ENCODE measurements around the gene PPP1R16B.

Gene PPP1R16B

DNA sequence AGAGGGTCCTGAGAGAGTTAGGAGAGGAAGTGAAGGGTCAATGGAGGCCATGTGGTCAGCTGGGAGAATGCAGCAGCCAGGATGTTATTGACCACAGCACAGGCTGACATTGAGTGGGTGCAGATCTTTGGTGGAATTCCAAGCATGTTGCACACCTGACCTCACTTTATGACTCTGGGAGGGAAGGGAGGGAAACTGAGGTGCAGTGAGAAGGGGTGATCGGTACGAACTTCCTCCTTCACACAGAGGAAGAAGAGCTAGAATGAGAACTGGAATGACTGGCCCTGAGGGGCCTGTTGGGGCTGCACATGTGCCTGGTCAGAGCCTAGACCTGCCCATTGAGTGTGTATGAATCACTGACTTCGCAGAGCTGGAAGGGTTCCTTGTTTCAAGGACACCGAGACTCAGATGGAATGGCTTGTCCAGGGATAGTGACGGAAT is 130.5 kb downstream of the PPP1R16B start:
- Mint-ChIP-seq H3K4me3 (no peak overlapping the region), H3K27ac (no peak overlapping the region), H3K27me3 (no peaks in the 10 kb centered on the region), H3K9me3 (no peaks in the 10 kb centered on the region), H3K36me3 (ENCODE audit: low read depth) (peaks cover 19% of the 10 kb centered on the region), H3K4me1 (ENCODE audit: low read depth) (peaks cover 2% of the 10 kb centered on the region)
- DNase-seq = no peak

DNA sequence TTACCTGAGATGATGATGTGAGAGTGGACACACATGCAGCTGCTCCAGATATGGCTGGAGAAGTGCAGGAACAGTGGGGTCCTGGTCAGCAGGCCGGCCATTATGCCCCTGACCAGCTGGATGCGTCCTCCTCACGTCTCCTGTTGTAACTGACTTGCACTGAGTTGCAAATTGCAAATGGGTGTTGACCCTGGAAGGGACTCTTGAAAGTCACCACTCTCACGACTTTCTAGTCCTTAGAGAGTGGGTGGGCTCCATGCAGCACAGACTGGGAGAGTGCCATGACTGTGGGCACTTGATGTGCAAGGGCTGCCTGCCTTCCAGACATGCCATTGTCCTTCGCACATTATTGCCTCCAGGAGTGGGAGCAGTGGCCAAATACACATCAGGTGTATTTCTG is 131.5 kb downstream of the PPP1R16B start:
- H3K9me3 Mint-ChIP-seq = no peaks in the 10 kb centered on the region
- no peak overlapping the region for H3K27ac Mint-ChIP-seq
- no peaks in the 10 kb centered on the region for H3K27me3 Mint-ChIP-seq
- peaks cover 2% of the 10 kb centered on the region for H3K4me1 Mint-ChIP-seq (ENCODE audit: low read depth)
- H3K4me3 Mint-ChIP-seq = no peak overlapping the region
- no peak for DNase-seq
- peaks cover 26% of the 10 kb centered on the region for H3K36me3 Mint-ChIP-seq (ENCODE audit: low read depth)

DNA sequence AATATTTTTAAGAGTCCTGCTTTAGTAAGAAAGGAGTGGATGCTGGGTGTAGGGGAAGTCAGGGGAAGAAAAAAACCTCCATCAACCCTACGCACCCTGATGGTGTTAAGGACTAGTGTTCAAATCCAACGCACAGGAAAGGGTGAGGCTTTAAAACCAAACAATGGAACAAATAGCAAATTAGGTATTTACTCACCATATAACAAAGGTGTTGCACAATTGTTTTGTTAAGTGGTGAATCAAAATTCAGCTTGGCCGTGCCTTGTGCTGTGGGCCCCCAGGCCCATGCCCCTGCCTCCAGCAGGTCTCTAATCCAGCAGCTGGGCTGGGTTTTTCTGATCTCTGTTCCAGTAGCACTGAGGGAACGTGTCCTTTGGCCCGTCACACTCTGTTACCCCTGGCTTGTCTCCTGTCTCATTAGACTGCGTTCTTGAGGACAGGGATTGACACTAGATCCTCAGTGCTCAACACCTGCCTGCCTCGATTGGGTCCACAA is 132.5 kb downstream of the PPP1R16B start:
- peaks cover 37% of the 10 kb centered on the region for H3K36me3 Mint-ChIP-seq (ENCODE audit: low read depth)

DNA sequence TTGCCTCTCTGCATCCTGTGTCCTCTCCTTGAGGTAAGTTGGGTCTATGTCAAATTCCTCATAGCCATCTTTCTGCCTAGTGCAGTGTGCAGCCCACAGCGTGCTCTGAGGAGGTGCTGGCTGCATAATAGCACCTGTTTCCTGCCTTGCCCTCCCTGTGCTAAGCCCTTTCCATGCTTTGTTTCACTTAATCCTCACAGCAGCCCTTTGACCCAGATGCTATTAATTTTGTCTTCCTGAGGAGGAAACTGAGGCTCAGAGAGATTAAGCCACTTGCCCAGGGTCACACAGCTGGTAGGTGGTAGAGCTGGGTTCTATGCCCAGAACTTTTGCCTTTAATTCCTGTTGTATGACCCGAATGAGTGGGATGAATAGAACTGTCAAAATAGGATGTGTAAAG is 134.2 kb downstream of the PPP1R16B start:
- peaks cover 47% of the 10 kb centered on the region for H3K36me3 Mint-ChIP-seq (ENCODE audit: low read depth)
- peaks cover 2% of the 10 kb centered on the region for H3K4me1 Mint-ChIP-seq (ENCODE audit: low read depth)
- H3K27me3 Mint-ChIP-seq = no peaks in the 10 kb centered on the region
- H3K9me3 Mint-ChIP-seq = no peaks in the 10 kb centered on the region
- DNase-seq = no peak
- H3K4me3 Mint-ChIP-seq = no peak overlapping the region
- H3K27ac Mint-ChIP-seq = no peak overlapping the region

More for the DNA sequence above, 132.5 kb downstream of the PPP1R16B start:
- no peak for DNase-seq
- H3K4me3 Mint-ChIP-seq = no peak overlapping the region
- no peak overlapping the region for H3K27ac Mint-ChIP-seq
- H3K9me3 Mint-ChIP-seq = no peaks in the 10 kb centered on the region
- no peaks in the 10 kb centered on the region for H3K27me3 Mint-ChIP-seq
- H3K4me1 Mint-ChIP-seq (ENCODE audit: low read depth) = peaks cover 2% of the 10 kb centered on the region

DNA sequence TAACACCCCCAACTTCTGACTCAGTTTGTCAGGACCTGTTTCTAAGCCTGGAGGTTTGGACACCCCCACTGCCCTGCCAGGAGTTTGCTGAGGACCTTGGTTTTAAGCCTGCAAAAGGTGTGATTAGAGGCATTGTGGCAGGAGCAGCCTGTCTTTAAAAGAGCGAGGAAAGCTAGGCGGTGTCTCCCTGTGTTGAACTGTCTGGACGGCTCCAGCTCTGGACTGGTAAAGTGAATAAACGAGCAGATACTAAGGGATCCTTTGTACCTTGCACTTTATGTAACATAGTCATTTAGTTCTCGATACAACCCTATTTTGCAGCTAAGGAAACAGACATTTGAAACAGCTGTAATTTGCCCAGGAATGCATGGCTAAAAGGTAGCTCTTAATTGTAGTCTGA is 135.1 kb downstream of the PPP1R16B start:
- no peak overlapping the region for H3K27ac Mint-ChIP-seq
- no peak for DNase-seq

DNA sequence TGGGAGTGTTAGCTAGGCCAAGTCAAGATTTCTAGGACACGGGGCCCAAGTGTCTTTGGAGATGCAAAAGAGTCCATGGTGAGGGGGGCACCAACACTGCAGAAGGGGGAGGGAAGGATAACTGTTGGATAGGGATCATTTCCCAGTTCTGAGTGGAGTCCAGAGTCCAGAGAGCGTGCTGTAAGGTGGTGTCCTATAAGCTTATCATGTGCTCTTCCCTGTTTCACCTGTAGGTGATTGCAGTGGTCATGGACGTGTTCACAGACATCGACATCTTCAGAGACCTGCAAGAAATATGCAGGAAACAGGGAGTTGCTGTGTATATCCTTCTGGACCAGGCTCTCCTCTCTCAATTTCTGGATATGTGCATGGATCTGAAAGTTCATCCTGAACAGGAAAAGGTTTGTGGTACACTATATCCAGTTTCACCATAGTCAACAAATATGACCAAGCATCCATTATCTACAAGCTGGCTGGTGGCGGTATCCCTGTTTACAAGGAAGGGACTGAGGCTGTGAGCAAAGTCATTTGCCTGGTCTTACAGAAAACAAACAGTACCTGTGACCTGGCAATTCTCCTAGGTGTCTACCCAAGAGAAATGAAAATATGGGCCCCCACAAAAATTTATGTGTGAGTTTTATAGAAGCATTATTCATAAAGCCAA is 136.4 kb downstream of the PPP1R16B start:
- Mint-ChIP-seq H3K4me3 (no peak overlapping the region), H3K27ac (no peak overlapping the region), H3K27me3 (no peaks in the 10 kb centered on the region), H3K9me3 (no peaks in the 10 kb centered on the region), H3K36me3 (ENCODE audit: low read depth) (peaks cover 58% of the 10 kb centered on the region), H3K4me1 (ENCODE audit: low read depth) (peaks cover 2% of the 10 kb centered on the region)
- no peak for DNase-seq

More for the DNA sequence above, 135.1 kb downstream of the PPP1R16B start:
- no peaks in the 10 kb centered on the region for H3K27me3 Mint-ChIP-seq
- H3K4me1 Mint-ChIP-seq (ENCODE audit: low read depth) = peaks cover 2% of the 10 kb centered on the region
- no peak overlapping the region for H3K4me3 Mint-ChIP-seq
- peaks cover 50% of the 10 kb centered on the region for H3K36me3 Mint-ChIP-seq (ENCODE audit: low read depth)
- no peaks in the 10 kb centered on the region for H3K9me3 Mint-ChIP-seq

DNA sequence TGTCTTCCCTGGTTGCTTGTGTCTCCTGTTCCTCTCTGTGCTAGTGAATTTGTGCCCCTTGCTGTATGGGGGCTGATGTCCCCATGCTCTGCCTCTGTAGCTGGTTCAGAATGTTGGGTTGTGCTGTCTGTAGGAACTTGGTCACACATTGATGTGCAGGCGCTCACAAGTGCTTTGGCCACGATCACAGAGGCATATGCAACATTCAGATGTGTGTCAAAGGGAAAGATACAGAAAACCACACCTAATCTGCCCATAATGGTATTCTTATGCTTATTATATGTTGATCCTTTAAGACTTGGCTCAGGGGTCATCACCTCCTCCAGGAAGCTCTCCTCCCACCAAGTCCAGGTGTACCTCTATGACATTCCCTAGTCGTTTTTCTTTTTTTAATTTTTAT is 139.5 kb downstream of the PPP1R16B start:
- Mint-ChIP-seq H3K27me3 (no peaks in the 10 kb centered on the region), H3K36me3 (ENCODE audit: low read depth) (peaks cover 68% of the 10 kb centered on the region), H3K9me3 (no peaks in the 10 kb centered on the region), H3K4me3 (no peak overlapping the region), H3K4me1 (ENCODE audit: low read depth) (no peaks in the 10 kb centered on the region), H3K27ac (no peak overlapping the region)
- no peak for DNase-seq

DNA sequence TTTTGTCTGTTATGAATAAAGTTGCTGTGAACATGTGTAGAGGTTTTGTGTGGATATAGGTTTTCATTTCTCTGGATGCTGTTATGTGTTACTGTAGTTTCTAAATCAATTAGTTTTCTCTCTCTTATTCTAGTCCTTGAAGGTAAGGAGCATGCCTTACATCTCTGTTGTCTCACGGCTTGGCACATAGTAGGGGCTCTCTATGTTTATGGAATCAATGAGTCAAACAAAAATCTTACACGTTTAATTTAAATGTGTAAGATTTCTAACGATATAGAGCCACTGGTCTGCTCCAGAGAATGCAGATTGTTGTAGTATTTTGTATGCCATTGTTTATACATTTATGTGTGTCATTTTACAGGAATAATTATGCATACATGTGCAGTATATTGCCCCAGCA is 141.3 kb downstream of the PPP1R16B start:
- no peak overlapping the region for H3K27ac Mint-ChIP-seq
- no peaks in the 10 kb centered on the region for H3K9me3 Mint-ChIP-seq
- no peak overlapping the region for H3K4me3 Mint-ChIP-seq
- peaks cover 73% of the 10 kb centered on the region for H3K36me3 Mint-ChIP-seq (ENCODE audit: low read depth)
- no peak for DNase-seq
- H3K4me1 Mint-ChIP-seq (ENCODE audit: low read depth) = no peaks in the 10 kb centered on the region
- H3K27me3 Mint-ChIP-seq = no peaks in the 10 kb centered on the region

DNA sequence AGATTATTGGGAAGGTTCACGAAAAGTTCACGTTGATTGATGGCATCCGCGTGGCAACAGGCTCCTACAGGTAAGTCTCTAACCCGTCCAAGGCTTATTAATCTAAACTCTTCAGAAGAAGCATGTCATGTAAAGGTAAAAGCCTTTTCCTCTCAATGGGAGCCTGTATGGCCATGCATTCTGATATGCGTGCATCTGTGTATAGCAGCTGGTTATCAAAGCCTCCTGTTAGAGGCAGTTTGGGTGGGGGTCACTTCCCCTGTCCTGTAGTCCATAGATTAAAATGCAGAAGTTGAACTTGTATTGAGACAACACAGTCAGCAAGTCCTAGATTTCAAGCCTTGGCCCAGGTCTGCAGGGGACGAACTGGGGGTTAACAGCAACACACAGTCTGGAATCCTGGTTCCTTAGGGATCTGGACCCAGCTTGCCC is 142.4 kb downstream of the PPP1R16B start:
- H3K36me3 Mint-ChIP-seq (ENCODE audit: low read depth) = peaks cover 70% of the 10 kb centered on the region
- H3K27me3 Mint-ChIP-seq = no peaks in the 10 kb centered on the region
- H3K4me1 Mint-ChIP-seq (ENCODE audit: low read depth) = no peaks in the 10 kb centered on the region
- no peak overlapping the region for H3K27ac Mint-ChIP-seq
- no peak for DNase-seq
- H3K4me3 Mint-ChIP-seq = no peak overlapping the region
- no peaks in the 10 kb centered on the region for H3K9me3 Mint-ChIP-seq

DNA sequence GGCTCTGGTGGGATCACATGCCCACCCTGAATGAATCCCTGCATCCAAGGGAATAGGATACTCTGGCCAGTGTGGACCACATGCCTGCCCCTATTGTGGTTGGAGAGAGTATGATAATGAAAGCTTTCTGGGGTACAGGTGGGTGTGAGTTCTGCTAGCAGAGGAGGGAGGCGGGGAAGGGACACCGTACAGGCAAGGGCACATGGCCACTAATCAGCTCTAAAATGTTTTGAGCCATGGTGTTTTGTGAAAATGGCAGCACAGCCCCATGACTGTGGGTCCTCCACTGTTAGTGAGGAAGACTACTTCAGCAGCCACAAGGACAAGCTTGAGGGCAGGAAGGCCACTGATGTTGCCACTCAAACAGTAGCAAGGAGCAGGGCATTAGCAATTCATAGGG is 144.8 kb downstream of the PPP1R16B start:
- Mint-ChIP-seq H3K27ac (no peak overlapping the region), H3K4me1 (ENCODE audit: low read depth) (no peaks in the 10 kb centered on the region), H3K4me3 (no peak overlapping the region), H3K36me3 (ENCODE audit: low read depth) (peaks cover 55% of the 10 kb centered on the region), H3K9me3 (no peaks in the 10 kb centered on the region), H3K27me3 (no peaks in the 10 kb centered on the region)
- DNase-seq = no peak

DNA sequence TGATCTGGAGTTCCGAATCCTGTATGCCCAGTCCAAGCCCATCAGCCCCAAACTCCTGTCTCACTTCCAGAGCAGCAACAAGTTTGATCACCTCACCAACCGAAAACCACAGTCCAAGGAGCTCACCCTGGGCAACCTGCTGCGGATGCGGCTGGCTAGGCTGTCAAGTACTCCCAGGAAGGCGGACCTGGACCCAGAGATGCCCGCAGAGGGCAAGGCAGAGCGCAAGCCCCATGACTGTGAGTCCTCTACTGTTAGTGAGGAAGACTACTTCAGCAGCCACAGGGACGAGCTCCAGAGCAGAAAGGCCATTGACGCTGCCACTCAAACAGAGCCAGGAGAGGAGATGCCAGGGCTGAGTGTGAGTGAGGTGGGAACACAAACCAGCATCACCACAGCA is 146.1 kb downstream of the PPP1R16B start:
- no peak for DNase-seq
- H3K36me3 Mint-ChIP-seq (ENCODE audit: low read depth) = peaks cover 50% of the 10 kb centered on the region
- H3K27ac Mint-ChIP-seq = peak overlapping the region; percentile 34
- H3K4me1 Mint-ChIP-seq (ENCODE audit: low read depth) = no peaks in the 10 kb centered on the region
- H3K27me3 Mint-ChIP-seq = no peaks in the 10 kb centered on the region
- H3K4me3 Mint-ChIP-seq = no peak overlapping the region
- H3K9me3 Mint-ChIP-seq = no peaks in the 10 kb centered on the region

DNA sequence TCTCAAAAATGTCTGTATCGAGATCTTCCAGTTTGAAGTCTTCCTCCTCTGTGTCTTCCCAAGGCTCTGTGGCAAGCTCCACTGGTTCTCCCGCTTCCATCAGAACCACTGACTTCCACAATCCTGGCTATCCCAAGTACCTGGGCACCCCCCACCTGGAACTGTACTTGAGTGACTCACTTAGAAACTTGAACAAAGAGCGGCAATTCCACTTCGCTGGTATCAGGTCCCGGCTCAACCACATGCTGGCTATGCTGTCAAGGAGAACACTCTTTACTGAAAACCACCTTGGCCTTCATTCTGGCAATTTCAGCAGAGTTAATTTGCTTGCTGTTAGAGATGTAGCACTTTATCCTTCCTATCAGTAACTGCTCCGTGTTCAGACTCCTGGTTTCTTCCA is 146.7 kb downstream of the PPP1R16B start:
- H3K27ac Mint-ChIP-seq = no peak overlapping the region
- no peak for DNase-seq
- H3K36me3 Mint-ChIP-seq (ENCODE audit: low read depth) = peaks cover 44% of the 10 kb centered on the region
- no peak overlapping the region for H3K4me3 Mint-ChIP-seq
- no peaks in the 10 kb centered on the region for H3K27me3 Mint-ChIP-seq
- no peaks in the 10 kb centered on the region for H3K4me1 Mint-ChIP-seq (ENCODE audit: low read depth)
- H3K9me3 Mint-ChIP-seq = no peaks in the 10 kb centered on the region

DNA sequence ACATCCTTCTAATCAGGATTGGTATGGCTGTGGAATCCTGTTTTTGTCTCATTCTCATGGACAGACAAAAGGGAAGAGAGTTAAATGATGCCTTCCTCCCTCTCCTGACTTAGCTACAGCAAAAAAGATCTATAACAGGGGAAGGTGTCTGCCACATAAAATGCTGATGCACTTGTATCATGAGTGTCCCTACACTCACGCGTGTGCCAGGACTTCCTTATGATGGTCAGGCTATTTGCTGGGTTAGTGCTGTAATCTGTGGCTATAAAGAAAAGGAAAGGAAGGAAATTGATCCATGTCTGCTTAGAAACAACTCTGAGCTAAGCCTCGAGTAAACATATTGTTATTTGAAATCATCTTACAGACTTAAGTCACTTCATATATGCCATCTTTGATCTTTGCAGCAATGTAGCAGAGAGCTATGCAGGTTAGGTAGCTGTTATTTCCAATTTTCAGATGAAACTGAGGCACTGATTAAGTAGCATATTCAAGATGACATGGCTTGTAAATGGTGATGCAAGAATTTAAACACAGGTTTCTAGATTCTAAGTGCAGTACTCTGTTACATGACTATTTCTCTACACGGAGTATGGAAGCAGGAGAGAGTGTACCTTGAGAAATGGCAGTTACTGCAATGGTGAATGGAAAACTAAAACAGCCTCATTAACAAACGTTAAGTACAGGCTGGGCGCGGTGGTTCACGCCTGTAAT is 148.3 kb downstream of the PPP1R16B start:
- Mint-ChIP-seq H3K4me3 (no peak overlapping the region), H3K27ac (no peak overlapping the region), H3K4me1 (ENCODE audit: low read depth) (no peaks in the 10 kb centered on the region), H3K27me3 (no peaks in the 10 kb centered on the region), H3K36me3 (ENCODE audit: low read depth) (peaks cover 32% of the 10 kb centered on the region), H3K9me3 (no peaks in the 10 kb centered on the region)
- DNase-seq = no peak

DNA sequence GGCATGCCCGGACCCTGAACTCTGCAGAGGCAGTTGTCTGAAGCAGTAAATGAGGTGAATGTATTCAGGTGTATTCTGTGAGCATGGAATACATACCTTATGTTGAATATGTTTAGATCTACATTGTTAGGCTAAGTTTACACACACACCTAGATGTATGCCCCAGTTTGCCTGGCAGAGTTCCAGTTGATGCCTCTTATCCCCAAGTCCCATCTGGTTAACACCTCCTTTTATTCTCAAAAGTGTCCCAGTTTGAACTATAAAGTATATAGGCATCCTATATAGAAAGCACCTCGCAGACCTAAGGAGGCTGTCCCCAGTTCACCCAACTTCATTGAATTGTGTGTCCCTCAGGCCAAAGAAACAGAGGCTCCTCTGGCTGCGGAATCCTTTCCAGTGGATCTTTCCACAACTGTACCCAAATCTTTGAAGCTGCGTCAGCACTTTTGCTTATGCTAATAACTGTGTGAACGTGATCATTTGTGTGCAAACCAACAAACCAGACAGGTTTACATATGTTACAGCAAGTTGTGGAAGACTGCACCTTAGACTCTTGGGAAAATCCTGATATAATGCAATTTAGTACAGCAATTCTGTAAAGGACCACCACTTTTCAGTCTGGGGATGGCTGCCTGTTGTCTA is 151.9 kb downstream of the PPP1R16B start:
- Mint-ChIP-seq H3K4me3 (no peak overlapping the region), H3K36me3 (ENCODE audit: low read depth) (peaks cover 11% of the 10 kb centered on the region), H3K27me3 (no peaks in the 10 kb centered on the region), H3K27ac (no peak overlapping the region), H3K9me3 (no peaks in the 10 kb centered on the region), H3K4me1 (ENCODE audit: low read depth) (peaks cover 11% of the 10 kb centered on the region)
- DNase-seq = no peak

Measured in activated T-cell treated with anti-CD3 and anti-CD28 coated beads, Interleukin-2, amount 50 U/mL, for 24 hours (primary cell).